ENCODE results near the gene RPTOR.

DNA sequence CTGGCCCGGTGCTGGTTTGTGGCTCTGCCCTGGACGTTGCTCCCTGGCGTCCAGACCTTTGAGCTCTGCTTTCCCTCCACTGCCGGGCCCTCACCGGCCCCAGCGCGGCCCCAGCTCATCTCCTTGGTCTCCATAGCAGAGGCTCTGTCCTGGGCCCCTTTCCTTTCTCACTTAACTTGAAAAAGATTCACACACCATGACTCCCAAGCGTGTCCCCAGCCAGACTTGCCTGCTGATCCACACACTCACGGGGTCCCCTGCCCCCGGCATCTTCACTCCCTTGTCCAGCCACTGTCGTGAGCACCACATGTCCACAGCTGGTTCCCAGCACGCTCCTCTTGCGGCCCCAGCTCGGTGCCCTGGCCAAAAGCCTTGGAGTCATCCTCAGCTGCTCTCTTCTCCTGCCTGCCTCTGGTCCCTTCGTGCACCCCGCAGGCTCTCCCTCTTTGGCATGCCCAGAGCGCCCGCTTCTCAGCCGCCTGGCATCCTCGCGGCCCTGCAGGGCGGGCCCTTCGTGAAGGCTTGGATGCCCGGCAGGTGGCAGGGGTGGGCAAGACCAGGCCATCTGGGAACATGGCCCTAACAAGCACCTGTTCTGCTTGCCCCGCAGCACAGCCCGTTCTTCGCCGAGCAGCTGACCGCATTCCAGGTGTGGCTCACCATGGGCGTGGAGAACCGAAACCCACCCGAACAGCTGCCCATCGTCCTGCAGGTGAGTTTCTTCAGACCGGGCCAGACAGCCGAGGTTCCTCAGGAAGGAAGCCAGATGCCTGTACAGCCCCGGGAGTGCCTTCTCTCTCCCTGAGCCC, 301.4 kb downstream of the RPTOR start:
- TF ChIP-seq, protein P1, sequence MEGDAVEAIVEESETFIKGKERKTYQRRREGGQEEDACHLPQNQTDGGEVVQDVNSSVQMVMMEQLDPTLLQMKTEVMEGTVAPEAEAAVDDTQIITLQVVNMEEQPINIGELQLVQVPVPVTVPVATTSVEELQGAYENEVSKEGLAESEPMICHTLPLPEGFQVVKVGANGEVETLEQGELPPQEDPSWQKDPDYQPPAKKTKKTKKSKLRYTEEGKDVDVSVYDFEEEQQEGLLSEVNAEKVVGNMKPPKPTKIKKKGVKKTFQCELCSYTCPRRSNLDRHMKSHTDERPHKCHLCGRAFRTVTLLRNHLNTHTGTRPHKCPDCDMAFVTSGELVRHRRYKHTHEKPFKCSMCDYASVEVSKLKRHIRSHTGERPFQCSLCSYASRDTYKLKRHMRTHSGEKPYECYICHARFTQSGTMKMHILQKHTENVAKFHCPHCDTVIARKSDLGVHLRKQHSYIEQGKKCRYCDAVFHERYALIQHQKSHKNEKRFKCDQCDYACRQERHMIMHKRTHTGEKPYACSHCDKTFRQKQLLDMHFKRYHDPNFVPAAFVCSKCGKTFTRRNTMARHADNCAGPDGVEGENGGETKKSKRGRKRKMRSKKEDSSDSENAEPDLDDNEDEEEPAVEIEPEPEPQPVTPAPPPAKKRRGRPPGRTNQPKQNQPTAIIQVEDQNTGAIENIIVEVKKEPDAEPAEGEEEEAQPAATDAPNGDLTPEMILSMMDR (IDR thresholded peaks at IDR 0.05; ENCODE audit: low read length) = peak; percentile 55
- no peak for TF ChIP-seq EZH2 (IDR thresholded peaks at IDR 0.05; ENCODE audit: borderline replicate concordance, low read length)

Data from OCI-LY1 (cell line).